ENCODE data around the gene CFAP46.

- no peak for TF ChIP-seq CTCF (conservative IDR thresholded peaks at IDR 0.05; ENCODE audit: low read length)
- no peak for TF ChIP-seq EZH2phosphoT487 (IDR thresholded peaks at IDR 0.05; ENCODE audit: borderline replicate concordance)
Observed at GRCh38 chr10:132798403-132798802, 144.0 kb downstream of the CFAP46 start.
